Brain microvascular endothelial cell (primary cell): ENCODE results near the gene HSD11B1.

Experiments used
- DNase-seq: peaks from one replicate; pipeline ENCODE4 v3.0.0-alpha.2; 2020
- H3K27ac ChIP-seq: fragments of 250-450 bp; sonication (Bioruptor Pico); 2 replicates; pipeline ENCODE4 v1.5.1; 2020; ENCODE audit warnings: mild to moderate bottlenecking, moderate library complexity
- H3K27me3 ChIP-seq: fragments of 250-450 bp; sonication (Bioruptor Pico); replicated peaks from 2 replicates; pipeline ENCODE4 v1.5.1; 2020; ENCODE audit warnings: mild to moderate bottlenecking
- H3K36me3 ChIP-seq: fragments of 250-450 bp; sonication (Bioruptor Pico); replicated peaks from 2 replicates; pipeline ENCODE4 v1.5.1; 2020; ENCODE audit warnings: mild to moderate bottlenecking
- H3K4me3 ChIP-seq: 2 replicates; pipeline ENCODE4 v1.5.1; 2011; ENCODE audit warnings: low read depth, mild to moderate bottlenecking, control low read depth, low read length, moderate library complexity
- CTCF ChIP-seq: IDR thresholded peaks from 2 replicates; pipeline ENCODE4 v1.5.1; 2011; ENCODE audit warnings: low read depth, mild to moderate bottlenecking, moderate library complexity, low read length, control low read depth, inconsistent platforms; ENCODE audit errors: missing control alignments
- in situ Hi-C: cut with HindIII; loops from 2 replicates; pipeline ENCODE4 v1.10.0; 2017; ENCODE audit warnings: low sequenced_read_pairs, low pct_ligation_motif_present

HSD11B1 gene

GRCh38 chr1:209661071-209661470 lies 43.6 kb upstream of the HSD11B1 start:
- no peak for TF ChIP-seq CTCF
- Histone ChIP-seq H3K36me3 (no peaks in the 10 kb centered on the region), H3K4me3 (no peak overlapping the region), H3K27me3 (no peaks in the 10 kb centered on the region), H3K27ac (no peak overlapping the region)
- in situ Hi-C loops = no loop called here
- no peak for DNase-seq

- in situ Hi-C loops = no loop called here
- H3K27ac ChIP-seq = no peak overlapping the region
- no peaks in the 10 kb centered on the region for H3K36me3 ChIP-seq
- TF ChIP-seq CTCF = no peak
- no peak for DNase-seq
- H3K4me3 ChIP-seq = no peak overlapping the region
- no peaks in the 10 kb centered on the region for H3K27me3 ChIP-seq
These were observed 41.7 kb upstream of the HSD11B1 start for GRCh38 chr1:209662879-209663327.

GRCh38 chr1:209667103-209667502 lies 37.5 kb upstream of the HSD11B1 start:
- no peak overlapping the region for H3K27ac ChIP-seq
- no peaks in the 10 kb centered on the region for H3K36me3 ChIP-seq
- in situ Hi-C loops = no loop called here
- H3K4me3 ChIP-seq = no peak overlapping the region
- no peak for TF ChIP-seq CTCF
- peaks cover 5% of the 10 kb centered on the region for H3K27me3 ChIP-seq
- DNase-seq = no peak

GRCh38 chr1:209667708-209668107 lies 36.9 kb upstream of the HSD11B1 start:
- in situ Hi-C loops = no loop called here
- no peak for TF ChIP-seq CTCF
- Histone ChIP-seq H3K4me3 (no peak overlapping the region), H3K27ac (no peak overlapping the region), H3K27me3 (peaks cover 7% of the 10 kb centered on the region), H3K36me3 (no peaks in the 10 kb centered on the region)
- no peak for DNase-seq

GRCh38 chr1:209670441-209671082 lies 34.1 kb upstream of the HSD11B1 start:
- no peak for TF ChIP-seq CTCF
- in situ Hi-C loops = no loop called here
- H3K27ac ChIP-seq = no peak overlapping the region
- H3K4me3 ChIP-seq = no peak overlapping the region
- H3K36me3 ChIP-seq = no peaks in the 10 kb centered on the region
- DNase-seq = no peak
- peaks cover 17% of the 10 kb centered on the region for H3K27me3 ChIP-seq
